NCI-H2196 (cell line): ENCODE results near the gene HS3ST4.

Experiments used
- DNase-seq: peaks from one replicate; lab custom pipeline; 2025; ENCODE audit not compliant: unreplicated experiment; lab: John Stamatoyannopoulos, UW

HS3ST4 gene

DNA sequence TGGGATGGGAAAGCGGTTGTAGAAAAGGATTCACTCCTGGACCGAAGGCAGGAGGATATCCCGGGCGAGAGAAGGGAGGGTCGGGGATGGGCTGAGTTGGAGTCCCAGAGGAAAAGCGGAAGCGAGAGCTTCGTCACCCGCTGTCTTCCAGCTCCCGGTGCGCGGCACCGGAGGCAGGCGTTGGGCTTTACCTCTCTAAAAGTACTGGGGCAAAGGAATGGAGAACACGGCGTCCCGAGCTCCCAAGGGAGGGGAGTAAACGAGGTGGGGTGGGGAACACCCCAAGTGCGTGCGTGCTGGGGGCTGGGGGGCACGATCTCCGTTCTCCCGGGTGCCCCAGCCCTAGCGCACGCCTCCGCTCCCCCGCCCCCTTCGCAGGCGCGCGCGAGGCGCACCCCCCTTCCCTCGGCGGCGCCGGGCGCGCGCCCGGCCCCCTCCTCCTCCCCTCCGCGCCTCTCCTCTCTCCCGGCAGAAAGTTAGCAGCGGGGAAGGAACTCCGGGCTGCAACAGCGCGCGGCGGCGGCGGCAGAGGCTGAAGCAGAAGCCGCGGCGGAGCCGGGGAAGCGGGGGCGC lies at the start of gene HS3ST4:
HS3ST4 (plus strand) TSS at position 441 of the 573 bp plus-strand sequence.
- no peak for DNase-seq

- DNase-seq: no peak
Measured at GRCh38 chr16:25643633-25644032, 48.1 kb upstream of the HS3ST4 start.

DNA sequence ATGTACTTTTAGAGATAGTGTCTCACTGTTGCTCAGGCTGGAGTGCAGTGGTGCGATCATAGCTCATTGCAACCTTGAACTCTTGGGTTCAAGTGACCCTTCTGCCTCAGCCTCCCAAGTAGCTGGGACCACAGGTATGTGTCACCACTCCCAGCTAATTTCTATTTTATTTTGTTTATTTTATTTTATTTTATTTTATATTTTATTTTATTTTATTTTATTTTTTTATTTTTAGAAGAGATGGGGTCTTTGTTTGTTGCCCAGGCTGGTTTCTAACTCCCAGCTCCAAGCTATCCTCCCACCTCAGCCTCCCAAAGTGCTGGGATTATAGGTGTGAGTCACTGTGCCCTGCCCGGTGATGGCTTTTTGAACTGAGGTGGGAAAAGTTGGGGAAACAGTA lies 35.1 kb upstream of the HS3ST4 start:
- DNase-seq: no peak

DNA sequence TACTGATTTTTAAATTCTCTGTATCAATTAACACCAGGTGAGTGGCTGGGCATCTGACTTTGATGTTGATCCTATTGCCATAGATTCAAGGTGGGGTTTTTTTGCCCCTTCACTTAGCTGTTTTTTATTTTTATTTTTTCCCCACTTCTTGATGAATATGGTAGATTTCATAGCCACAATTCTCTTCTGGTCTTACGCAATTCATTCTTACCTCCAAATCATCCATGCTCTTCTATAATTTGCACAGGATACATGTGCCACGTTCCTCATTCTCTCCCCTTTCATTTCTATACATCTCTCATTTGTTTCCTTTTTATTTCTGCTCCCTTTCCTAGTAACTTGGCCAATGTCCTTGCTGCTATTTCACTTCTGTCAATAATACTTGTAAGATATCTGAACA lies 14.9 kb upstream of the HS3ST4 start:
- no peak for DNase-seq

DNA sequence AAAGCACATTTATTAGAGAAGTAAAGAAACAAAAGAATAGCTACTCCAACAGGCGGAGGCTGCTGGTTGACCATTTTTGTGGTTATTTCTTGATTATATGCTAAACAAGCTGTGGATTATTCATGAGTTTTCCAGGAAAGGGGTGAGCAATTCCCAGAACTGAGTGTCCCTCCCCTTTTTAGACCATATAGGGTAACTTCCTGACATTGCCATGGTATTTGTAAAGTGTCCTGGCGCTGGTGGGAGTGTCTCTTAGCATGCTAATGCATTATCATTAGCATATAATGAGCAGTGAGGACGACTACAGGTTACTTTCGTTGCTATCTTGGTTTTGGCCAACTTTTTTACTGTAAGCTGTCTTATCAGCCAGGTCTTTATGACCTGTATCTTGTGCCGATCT lies 12.2 kb upstream of the HS3ST4 start:
- no peak for DNase-seq

DNA sequence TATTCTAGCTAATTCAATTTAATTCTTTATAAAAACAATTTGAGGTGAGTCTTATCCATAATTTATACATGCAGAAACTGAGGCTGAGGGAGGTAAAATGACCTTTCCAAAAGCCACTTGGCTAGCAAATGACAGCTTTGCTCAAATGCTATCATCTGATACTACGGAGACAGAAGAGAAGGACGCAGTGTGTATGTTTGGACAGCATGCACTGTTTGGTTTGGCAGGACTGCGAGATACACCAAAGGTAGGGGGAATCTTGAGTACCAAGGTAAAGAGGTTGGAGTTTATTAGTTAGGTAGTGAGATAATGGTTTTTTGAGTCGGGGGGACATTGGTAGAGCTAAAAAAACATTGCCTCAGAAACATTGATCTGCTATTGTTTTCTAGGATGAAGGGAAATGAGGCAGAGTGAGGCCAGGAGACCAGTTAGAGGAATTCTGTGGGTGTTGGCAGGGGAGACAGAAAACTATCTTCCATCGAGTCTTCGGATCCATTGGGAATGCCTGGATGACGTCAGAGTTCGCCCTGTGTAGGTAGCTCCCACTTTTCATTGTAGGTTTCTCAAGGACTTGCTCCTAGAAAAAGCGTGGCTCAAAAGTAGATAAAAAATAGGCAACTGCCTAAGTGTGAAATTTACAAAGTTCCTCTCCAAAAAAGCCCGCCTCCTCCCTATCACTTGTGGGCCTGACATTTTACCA lies 2.5 kb upstream of the HS3ST4 start:
- DNase-seq: no peak

- DNase-seq: no peak
Measured at GRCh38 chr16:25690552-25691143, 1.1 kb upstream of the HS3ST4 start.

DNA sequence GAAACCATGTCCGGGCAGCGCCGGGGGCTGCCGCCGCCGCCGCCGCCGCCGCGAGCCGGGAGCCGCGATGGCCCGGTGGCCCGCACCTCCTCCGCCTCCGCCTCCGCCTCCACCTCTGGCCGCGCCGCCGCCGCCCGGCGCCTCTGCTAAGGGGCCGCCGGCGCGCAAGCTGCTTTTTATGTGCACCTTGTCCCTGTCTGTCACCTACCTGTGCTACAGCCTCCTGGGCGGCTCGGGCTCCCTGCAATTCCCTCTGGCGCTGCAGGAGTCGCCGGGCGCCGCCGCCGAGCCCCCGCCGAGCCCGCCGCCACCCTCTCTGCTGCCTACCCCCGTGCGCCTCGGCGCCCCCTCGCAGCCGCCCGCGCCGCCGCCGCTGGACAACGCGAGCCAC lies 587 bp downstream of the HS3ST4 start:
- DNase-seq: no peak

DNA sequence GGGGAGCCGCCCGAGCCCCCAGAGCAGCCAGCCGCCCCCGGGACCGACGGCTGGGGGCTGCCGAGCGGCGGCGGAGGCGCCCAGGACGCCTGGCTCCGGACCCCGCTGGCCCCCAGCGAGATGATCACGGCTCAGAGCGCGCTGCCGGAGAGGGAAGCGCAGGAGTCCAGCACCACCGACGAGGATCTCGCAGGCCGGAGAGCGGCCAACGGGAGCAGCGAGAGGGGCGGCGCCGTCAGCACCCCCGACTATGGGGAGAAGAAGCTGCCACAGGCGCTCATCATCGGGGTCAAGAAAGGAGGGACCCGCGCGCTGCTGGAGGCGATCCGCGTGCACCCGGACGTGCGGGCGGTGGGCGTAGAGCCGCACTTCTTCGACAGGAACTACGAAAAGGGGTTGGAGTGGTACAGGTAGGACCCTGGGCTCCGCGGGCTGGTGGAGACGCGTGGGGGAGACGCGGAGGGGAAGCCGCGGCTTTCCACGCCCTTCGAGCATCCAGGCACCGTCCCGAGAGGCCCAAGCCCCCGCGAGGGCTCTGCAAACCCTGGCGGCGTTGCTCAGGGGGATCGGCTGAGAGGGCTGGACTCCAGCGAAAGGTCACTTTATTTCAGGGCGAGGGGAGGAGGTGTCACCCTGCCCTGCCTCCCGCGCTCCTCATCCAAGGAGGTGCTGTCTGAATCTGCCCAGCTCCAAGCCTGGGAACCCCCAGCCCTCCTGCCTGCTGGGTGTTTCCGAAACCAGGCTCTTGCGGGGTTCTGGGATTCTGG lies 1.2 kb downstream of the HS3ST4 start:
- no peak for DNase-seq

DNA sequence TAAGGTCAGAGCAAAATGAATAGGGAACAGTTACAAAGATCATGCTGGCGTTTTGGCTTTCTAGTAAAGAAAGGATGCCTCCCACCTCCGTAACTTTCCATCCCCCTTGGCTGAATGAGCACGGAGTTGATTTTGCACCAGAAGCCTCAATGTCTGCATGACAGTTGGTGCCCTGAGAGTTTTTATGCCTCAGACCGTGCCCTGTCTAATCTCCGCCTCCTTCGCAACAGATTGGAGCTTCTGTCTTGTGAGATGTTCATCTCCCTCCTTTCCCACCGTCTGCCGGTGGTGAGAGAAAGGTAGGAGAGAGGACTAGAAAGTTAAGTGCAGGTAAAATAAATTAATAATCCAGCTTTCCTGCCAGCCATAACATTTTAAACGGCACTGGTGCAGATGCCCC lies 1.9 kb downstream of the HS3ST4 start:
- no peak for DNase-seq

GRCh38 chr16:25699069-25699468 lies 7.3 kb downstream of the HS3ST4 start:
- DNase-seq: no peak

DNA sequence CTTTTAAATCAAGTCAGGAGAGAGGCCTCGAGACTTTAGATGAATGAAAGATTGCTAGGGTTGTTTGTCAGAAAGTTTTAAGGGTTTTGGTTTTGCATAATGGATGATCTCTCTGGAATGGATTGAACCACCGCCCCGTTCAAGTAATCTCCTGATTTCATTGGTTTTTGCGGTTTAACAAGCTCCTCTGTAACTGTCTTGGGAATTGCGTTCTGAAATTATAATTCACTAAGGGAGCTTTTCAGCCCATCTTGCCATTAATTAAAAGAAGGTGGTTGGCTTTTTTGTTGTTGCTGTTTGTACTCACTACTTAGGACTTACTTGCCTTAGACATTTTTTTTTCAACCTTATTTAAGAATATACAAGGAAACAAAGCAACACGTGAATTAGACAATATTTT lies 8.8 kb downstream of the HS3ST4 start:
- DNase-seq: no peak

DNA sequence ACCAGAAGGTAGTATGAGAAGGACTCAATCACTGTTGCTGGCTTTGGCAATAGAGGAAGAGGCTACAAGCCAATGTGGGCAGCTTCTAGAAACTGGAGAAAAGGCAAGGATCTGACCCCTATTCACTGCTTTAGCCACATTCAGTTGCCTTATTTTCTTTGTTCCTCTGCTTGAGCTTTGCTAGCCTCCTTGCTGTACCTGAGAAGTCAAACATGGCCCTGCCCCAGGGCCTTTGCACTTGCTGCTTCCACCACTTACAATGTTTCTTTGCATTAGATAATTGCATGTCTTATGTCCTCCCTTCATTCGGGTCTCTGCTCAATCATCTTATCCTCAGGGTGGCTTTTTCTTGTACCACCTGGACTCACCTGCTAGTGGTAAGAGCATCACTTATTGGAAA lies 15.8 kb downstream of the HS3ST4 start:
- DNase-seq: no peak

DNA sequence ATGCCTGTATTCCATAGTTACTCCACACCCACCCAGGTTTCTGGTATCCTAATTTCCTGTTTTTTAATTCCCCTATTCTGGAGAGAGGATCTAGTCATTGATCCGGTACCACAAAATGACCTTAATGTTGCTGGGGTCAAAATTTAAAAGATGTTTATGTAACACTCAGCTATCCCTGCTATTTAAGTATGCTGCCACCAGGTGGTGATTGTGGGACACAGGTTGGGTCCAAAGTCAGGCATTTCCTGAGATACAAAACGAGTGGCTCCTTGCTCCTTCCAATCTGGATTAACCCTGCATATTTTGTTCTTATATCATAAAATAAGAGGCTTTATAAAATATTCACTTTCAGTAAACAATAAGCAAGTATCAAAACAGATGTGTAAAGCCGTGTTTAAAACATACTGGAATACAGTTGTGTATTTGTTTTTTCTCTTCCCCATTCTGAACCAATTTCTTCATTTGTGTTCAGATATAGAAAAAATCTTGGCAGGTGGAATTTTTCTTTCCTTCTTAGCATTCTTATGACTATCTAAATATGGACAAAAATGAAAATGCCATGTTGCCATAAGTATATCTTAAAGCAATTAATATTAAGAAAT lies 16.3 kb downstream of the HS3ST4 start:
- no peak for DNase-seq

DNA sequence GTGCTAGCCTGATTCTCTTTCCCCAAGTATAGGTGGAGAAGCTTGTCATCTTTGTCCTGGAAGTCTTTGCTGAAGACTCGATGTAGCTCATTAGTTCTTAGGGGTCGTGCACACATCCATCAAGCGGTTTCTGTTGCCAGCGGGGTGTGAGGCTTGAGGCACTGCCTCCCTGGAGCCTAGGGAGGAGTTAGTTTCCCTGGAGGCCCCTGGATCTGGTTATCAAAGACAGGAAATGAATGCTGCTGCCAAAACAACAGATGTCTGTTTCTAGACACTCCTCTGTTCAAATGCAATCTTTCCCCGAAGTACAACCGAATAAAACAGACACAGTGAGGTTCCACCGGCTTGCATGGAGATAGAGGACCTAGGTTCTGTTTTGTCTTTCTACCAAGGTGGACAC lies 17.5 kb downstream of the HS3ST4 start:
- no peak for DNase-seq

- no peak for DNase-seq
Measured at GRCh38 chr16:25713785-25714570, 22.2 kb downstream of the HS3ST4 start.

DNA sequence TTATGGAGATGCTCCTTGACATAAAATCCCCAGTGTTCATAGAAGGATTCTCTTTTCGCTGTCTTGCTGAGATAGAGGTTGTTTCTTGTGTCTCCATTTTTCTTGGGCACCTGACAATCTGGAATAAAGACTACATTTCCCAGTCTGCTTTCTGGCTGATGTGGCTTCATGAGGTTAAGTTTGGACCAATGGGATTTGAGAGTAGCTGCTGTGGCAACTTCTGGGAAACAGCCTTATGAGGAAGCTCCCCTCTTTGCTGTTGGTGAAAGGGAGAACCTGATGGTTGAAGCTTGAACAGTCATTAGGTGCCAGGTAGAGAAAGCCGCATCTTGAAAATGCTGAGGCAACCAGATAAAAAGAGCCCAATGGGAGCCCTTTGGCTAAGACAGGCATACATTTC lies 24.4 kb downstream of the HS3ST4 start:
- no peak for DNase-seq

- DNase-seq: no peak
Measured at GRCh38 chr16:25721439-25721838, 29.7 kb downstream of the HS3ST4 start.

- DNase-seq: no peak
Measured at GRCh38 chr16:25726430-25727098, 34.8 kb downstream of the HS3ST4 start.

GRCh38 chr16:25729188-25729915 lies 37.6 kb downstream of the HS3ST4 start:
- no peak for DNase-seq
